OCI-LY1 (cell line): ENCODE data around the gene LCE1E.

ENCODE experiments used
- H2AFZ ChIP-seq: fragments of 200-600 bp; sonication (generic), shearing (Covaris generic); 2 replicates; pipeline ENCODE4 v1.6.0; 2014; ENCODE audit warnings: antibody characterized with exemption, mild to moderate bottlenecking, low read length
- H3F3A ChIP-seq: fragments of 200-600 bp; sonication (generic), shearing (Covaris generic); 2 replicates; pipeline ENCODE4 v1.6.0; 2014; ENCODE audit warnings: mild to moderate bottlenecking, antibody characterized with exemption, low read length, moderate library complexity; ENCODE audit not compliant: insufficient read depth
- H3K27ac ChIP-seq: fragments of 200-600 bp; sonication (generic); 2 replicates; pipeline ENCODE4 v1.5.1; 2014; ENCODE audit warnings: low read length, mixed run types, mild to moderate bottlenecking, low read depth; ENCODE audit not compliant: poor library complexity, severe bottlenecking
- H3K27me3 ChIP-seq: fragments of 200-600 bp; sonication (generic); 2 replicates; pipeline ENCODE4 v1.6.0; 2014; ENCODE audit warnings: antibody characterized with exemption, mild to moderate bottlenecking, low read length, moderate library complexity; ENCODE audit not compliant: insufficient read depth
- H3K36me3 ChIP-seq: fragments of 200-600 bp; sonication (generic); 2 replicates; pipeline ENCODE4 v1.6.1; 2014; ENCODE audit warnings: mild to moderate bottlenecking, antibody characterized with exemption, low read length, moderate library complexity, mixed read lengths; ENCODE audit not compliant: insufficient read depth
- H3K4me1 ChIP-seq: fragments of 200-600 bp; sonication (generic); 2 replicates; pipeline ENCODE4 v1.5.1; 2014; ENCODE audit warnings: mild to moderate bottlenecking, low read length, moderate library complexity; ENCODE audit not compliant: insufficient read depth, severe bottlenecking
- H3K4me2 ChIP-seq: fragments of 200-600 bp; sonication (generic), shearing (Covaris generic); 2 replicates; pipeline ENCODE4 v1.6.1; 2014; ENCODE audit warnings: low read length
- H3K4me3 ChIP-seq: fragments of 200-600 bp; sonication (generic); 2 replicates; pipeline ENCODE4 v1.5.1; 2014; ENCODE audit warnings: low read length, low read depth, mild to moderate bottlenecking, mixed read lengths; ENCODE audit not compliant: poor library complexity, severe bottlenecking
- H3K79me2 ChIP-seq: fragments of 200-600 bp; shearing (Covaris generic); 2 replicates; pipeline ENCODE4 v1.6.1; 2016; ENCODE audit warnings: mixed run types, low read length, mixed read lengths; ENCODE audit not compliant: insufficient read depth
- H3K9ac ChIP-seq: fragments of 200-600 bp; sonication (generic), shearing (Covaris generic); 2 replicates; pipeline ENCODE4 v1.6.1; 2014; ENCODE audit warnings: mild to moderate bottlenecking, low read length, mixed read lengths
- H3K9me2 ChIP-seq: fragments of 200-600 bp; sonication (generic), shearing (Covaris generic); 2 replicates; pipeline ENCODE4 v1.6.1; 2014; ENCODE audit warnings: low read depth, mild to moderate bottlenecking, low read length, mixed read lengths
- H3K9me3 ChIP-seq: fragments of 200-600 bp; shearing (Covaris generic); 2 replicates; pipeline ENCODE4 v1.6.1; 2014; ENCODE audit warnings: low read length, mixed read lengths
- H4K20me1 ChIP-seq: fragments of 200-600 bp; sonication (generic), shearing (Covaris generic); 2 replicates; pipeline ENCODE4 v1.6.0; 2016; ENCODE audit warnings: mild to moderate bottlenecking, low read length; ENCODE audit not compliant: insufficient read depth
- EZH2 ChIP-seq: fragments of 200-600 bp; sonication (generic), shearing (Covaris generic); IDR thresholded peaks from 2 replicates; pipeline ENCODE4 v1.8.0; 2017; ENCODE audit warnings: borderline replicate concordance, mixed run types, mild to moderate bottlenecking, antibody characterized with exemption, low read length, moderate library complexity, mixed read lengths
- TF ChIP-seq, protein P1 (sequence below): fragments of 200-600 bp; sonication (generic), shearing (Covaris generic); IDR thresholded peaks from 2 replicates; pipeline ENCODE4 v1.5.1; 2017; ENCODE audit warnings: mild to moderate bottlenecking, antibody characterized with exemption, low read length, moderate library complexity, mixed read lengths

LCE1E gene

DNA sequence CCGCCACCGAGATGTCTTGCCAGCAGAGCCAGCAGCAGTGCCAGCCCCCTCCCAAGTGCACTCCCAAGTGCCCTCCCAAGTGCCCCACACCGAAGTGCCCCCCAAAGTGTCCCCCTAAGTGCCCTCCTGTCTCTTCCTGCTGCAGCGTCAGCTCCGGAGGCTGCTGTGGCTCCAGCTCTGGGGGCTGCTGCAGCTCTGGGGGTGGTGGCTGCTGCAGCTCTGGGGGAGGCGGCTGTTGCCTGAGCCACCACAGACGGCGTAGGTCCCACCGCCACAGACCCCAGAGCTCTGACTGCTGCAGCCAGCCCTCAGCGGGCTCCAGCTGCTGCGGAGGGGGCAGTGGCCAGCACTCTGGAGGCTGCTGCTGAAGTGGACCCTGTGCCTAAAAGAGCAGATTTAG is 9.7 kb upstream of the LCE1E start:
- H3K27ac ChIP-seq, result no peak overlapping the region
- TF ChIP-seq, protein P1, sequence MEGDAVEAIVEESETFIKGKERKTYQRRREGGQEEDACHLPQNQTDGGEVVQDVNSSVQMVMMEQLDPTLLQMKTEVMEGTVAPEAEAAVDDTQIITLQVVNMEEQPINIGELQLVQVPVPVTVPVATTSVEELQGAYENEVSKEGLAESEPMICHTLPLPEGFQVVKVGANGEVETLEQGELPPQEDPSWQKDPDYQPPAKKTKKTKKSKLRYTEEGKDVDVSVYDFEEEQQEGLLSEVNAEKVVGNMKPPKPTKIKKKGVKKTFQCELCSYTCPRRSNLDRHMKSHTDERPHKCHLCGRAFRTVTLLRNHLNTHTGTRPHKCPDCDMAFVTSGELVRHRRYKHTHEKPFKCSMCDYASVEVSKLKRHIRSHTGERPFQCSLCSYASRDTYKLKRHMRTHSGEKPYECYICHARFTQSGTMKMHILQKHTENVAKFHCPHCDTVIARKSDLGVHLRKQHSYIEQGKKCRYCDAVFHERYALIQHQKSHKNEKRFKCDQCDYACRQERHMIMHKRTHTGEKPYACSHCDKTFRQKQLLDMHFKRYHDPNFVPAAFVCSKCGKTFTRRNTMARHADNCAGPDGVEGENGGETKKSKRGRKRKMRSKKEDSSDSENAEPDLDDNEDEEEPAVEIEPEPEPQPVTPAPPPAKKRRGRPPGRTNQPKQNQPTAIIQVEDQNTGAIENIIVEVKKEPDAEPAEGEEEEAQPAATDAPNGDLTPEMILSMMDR, result no peak
- no peak for TF ChIP-seq EZH2
- no peak overlapping the region for H3K4me3 ChIP-seq
- no peaks in the 10 kb centered on the region for H3K27me3 ChIP-seq
- H2AFZ ChIP-seq, result no peak overlapping the region
- no peaks in the 10 kb centered on the region for H3K9me3 ChIP-seq
- H3F3A ChIP-seq, result no peaks in the 10 kb centered on the region
- H3K9me2 ChIP-seq, result no peaks in the 10 kb centered on the region
- no peak overlapping the region for H3K9ac ChIP-seq
- H3K36me3 ChIP-seq, result no peaks in the 10 kb centered on the region
- no peak overlapping the region for H3K4me2 ChIP-seq
- H3K79me2 ChIP-seq, result no peaks in the 10 kb centered on the region
- no peaks in the 10 kb centered on the region for H3K4me1 ChIP-seq
- H4K20me1 ChIP-seq, result no peaks in the 10 kb centered on the region

DNA sequence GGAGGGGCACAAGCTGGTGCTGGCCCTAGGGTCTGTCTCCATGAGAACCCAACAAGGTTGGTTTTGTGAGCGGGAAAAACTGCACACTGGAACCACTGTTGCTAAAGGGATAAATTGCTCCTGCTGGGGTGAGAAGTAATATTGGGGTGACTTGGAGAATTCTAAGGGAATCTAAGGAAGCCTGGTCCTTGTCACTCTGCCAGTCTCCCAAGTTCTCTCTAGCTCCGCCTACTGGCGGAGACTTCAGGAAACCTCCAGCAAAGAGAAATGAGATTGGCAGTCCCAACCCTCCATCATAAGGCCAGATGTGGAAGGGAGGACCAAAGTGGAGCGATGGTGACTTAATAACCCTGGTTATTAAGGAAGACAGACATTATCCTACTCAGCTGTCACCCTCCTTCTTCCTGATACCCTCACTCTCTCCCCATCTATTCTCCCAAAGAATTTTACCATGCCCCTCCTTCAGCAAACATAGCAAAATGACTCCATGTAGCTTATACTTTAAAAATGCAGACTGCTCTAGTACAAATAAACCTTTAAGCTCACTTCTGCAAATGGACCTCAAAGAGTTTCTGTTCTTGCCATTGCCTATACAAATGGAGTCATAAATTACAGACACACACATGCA is 8.4 kb upstream of the LCE1E start:
- H3K9me2 ChIP-seq, result no peaks in the 10 kb centered on the region
- H3K27me3 ChIP-seq, result no peaks in the 10 kb centered on the region
- no peaks in the 10 kb centered on the region for H3F3A ChIP-seq
- H3K9ac ChIP-seq, result no peak overlapping the region
- H4K20me1 ChIP-seq, result no peaks in the 10 kb centered on the region
- no peak overlapping the region for H3K4me3 ChIP-seq
- no peaks in the 10 kb centered on the region for H3K36me3 ChIP-seq
- H3K9me3 ChIP-seq, result no peaks in the 10 kb centered on the region
- H3K27ac ChIP-seq, result no peak overlapping the region
- no peak overlapping the region for H2AFZ ChIP-seq
- TF ChIP-seq, protein P1, result peak; percentile 59; the same call in 1 of the 2 replicates
- no peak for TF ChIP-seq EZH2
- H3K79me2 ChIP-seq, result no peaks in the 10 kb centered on the region
- no peaks in the 10 kb centered on the region for H3K4me1 ChIP-seq
- no peak overlapping the region for H3K4me2 ChIP-seq

DNA sequence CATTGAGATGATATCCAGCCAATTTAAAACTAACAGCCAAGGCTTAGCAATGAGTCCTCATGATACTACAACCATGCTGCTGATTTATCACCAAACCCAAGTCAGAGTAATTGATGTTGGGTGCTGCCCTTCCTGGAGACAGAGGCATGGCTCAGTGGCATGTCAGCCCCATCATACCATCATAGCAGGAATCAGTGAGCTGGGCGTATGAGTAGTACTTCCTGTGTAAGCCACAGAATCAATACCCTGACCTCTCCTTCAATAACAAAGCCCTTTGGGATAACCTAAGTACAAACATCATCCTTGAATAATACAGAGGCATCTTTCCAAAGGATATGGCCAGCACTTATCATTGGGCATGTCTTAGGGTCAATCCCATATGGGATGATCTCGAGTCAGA is 3.0 kb upstream of the LCE1E start:
- Histone ChIP-seq H3K79me2 (no peaks in the 10 kb centered on the region), H4K20me1 (no peaks in the 10 kb centered on the region), H3F3A (no peaks in the 10 kb centered on the region), H3K4me3 (no peak overlapping the region), H3K27me3 (no peaks in the 10 kb centered on the region), H3K9me3 (no peaks in the 10 kb centered on the region), H3K36me3 (no peaks in the 10 kb centered on the region), H3K27ac (no peak overlapping the region), H3K9me2 (no peaks in the 10 kb centered on the region), H3K4me2 (no peak overlapping the region), H3K9ac (no peak overlapping the region), H3K4me1 (no peaks in the 10 kb centered on the region), H2AFZ (no peak overlapping the region)
- TF ChIP-seq EZH2, result no peak
- TF ChIP-seq, protein P1, result no peak
